GM19452 (cell line): ENCODE measurements around the gene LCE2B.

Experiments used
- ATAC-seq: cut with Tn5 transposase; IDR thresholded peaks from one replicate; pipeline ENCODE4 v1.9.1; 2021; ENCODE audit not compliant: unreplicated experiment

Gene LCE2B

DNA sequence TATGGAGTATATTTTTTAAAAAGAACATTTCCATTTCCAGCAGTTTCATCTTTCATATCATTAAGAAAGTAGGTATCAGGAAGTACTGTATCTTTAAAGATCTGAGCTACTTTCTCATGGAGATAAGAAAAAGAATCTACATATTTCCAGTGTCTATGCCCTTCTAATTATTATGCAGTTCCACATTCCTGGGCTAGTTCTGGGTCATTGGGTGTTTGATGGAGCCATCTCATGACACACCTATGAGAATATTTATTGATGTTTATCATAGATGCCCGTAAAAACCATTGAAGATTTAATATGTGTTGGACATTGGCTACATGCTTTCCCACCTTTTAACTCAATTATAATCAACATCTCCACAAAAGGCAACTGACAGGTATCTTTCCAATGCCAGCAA, 43.1 kb downstream of the LCE2B start:
- ATAC-seq = no peak

DNA sequence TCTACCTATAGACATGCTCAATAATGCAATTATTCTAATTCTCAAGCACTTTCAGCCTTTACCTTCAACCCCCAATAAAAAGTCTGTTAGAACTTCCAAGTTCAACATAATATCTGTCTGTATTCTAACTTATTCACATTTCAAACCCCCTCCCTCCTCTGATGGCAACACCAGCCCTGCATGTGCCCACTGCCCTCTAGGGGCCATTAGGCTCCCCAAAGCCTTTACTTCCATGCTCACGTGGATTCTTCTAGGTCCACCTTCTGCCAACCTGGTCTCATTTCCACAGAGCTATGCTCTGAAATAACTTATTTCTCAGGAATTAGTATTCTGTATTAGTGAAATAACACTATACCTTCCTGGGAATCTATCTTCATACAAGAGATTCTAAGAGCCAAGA, 49.7 kb downstream of the LCE2B start:
- no peak for ATAC-seq
